Vagina (tissue), 2 donors: Measurements from ENCODE around the gene LCOR. TPM values are rescaled to one million over a fixed set of nuclear protein-coding genes. Genes with fewer than 3 reads are reported as not detected.

ENCODE experiments used
- DNase-seq, 2 donors: peaks; one replicate each; pipeline ENCODE4 v3.0.0-alpha.2; 2017; ENCODE audit errors: extremely low spot score in 2 of 2
- H3K27ac ChIP-seq: fragments of 200-600 bp; sonication (generic); one replicate; pipeline ENCODE4 v1.5.1; 2019
- H3K27me3 ChIP-seq: fragments of 200-600 bp; sonication (generic); one replicate; pipeline ENCODE4 v1.5.1; 2019
- H3K36me3 ChIP-seq, 2 donors: fragments of 200-600 bp; sonication (generic); one replicate each; pipeline ENCODE4 v1.5.1; 2017 to 2019
- H3K4me1 ChIP-seq: fragments of 200-600 bp; sonication (generic); one replicate; pipeline ENCODE4 v1.5.1; 2019
- H3K4me3 ChIP-seq, 2 donors: fragments of 200-600 bp; sonication (generic); 1 replicate in 1 of 2; 2 replicates in 1 of 2; pipeline ENCODE4 v1.5.1; 2016 to 2019
- H3K9me3 ChIP-seq: fragments of 200-600 bp; sonication (generic); one replicate; pipeline ENCODE4 v1.5.1; 2019
- POLR2A ChIP-seq, 2 donors: fragments of 450-650 bp; IDR thresholded peaks; one replicate each; pipeline ENCODE4 v1.6.1; 2017; ENCODE audit warnings: antibody characterized with exemption in 2 of 2, mild to moderate bottlenecking in 2 of 2, moderate library complexity in 2 of 2
- POLR2AphosphoS5 ChIP-seq, 2 donors: sonication (generic); formaldehyde crosslinking; IDR thresholded peaks; one replicate each; pipeline ENCODE4 v1.9.0; 2017; ENCODE audit warnings: antibody characterized with exemption in 2 of 2, mild to moderate bottlenecking in 2 of 2, low read depth in 1 of 2; ENCODE audit not compliant: insufficient read depth in 1 of 2
- intact Hi-C: fragments of 100-400 bp; cut with DNase I; formaldehyde crosslinking; loops from one replicate; pipeline ENCODE4 v1.15.1; 2023
- total RNA-seq: library from RNA; depleted of rRNA; stranded (reverse); fragments of >200 nt; gene quantifications from one replicate; pipeline ENCODE4 v1.2.3, GENCODE V29; 2016
- TF ChIP-seq, protein P1 (sequence below), 3 experiments: fragments of 450-650 bp in 2 of 3; fragments of 200-600 bp in 1 of 3; sonication (generic) in 1 of 3; IDR thresholded peaks; one replicate each; pipeline ENCODE4 v1.5.1; 2017 to 2019; ENCODE audit warnings: antibody characterized with exemption in 3 of 3, mild to moderate bottlenecking in 2 of 3, moderate library complexity in 2 of 3

Gene LCOR
- total RNA-seq, 1 donor from 2014 or later = 85.2 TPM

DNA sequence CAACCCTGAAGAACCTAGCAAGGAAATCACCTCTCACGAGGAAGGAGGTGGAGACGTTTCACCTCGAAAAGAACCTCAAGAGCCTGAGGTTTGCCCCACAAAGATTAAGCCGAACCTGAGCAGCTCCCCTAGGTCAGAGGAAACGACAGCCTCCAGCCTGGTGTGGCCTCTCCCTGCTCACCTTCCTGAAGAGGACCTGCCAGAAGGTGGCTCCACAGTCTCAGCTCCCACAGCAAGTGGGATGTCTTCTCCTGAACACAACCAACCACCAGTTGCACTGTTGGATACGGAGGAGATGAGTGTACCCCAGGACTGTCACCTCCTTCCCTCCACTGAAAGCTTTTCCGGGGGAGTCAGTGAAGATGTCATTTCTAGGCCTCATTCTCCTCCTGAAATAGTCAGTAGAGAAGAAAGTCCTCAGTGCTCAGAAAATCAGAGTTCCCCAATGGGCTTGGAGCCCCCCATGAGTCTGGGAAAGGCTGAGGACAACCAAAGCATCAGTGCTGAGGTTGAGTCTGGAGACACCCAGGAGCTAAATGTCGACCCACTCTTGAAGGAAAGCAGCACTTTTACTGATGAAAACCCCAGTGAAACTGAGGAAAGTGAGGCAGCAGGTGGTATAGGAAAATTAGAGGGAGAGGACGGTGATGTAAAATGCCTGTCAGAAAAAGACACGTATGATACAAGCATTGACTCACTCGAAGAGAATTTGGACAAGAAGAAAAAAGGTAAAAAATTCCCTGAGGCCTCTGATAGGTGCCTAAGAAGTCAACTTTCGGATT, 150.2 kb downstream of the LCOR start:
- Histone ChIP-seq H3K27ac (no peak overlapping the region), H3K9me3 (no peaks in the 10 kb centered on the region), H3K36me3 (peaks cover 0 to 15% of the 10 kb centered on the region in 2 donors), H3K27me3 (no peaks in the 10 kb centered on the region), H3K4me3 (no peak overlapping the region), H3K4me1 (no peaks in the 10 kb centered on the region)
- intact Hi-C loops = no loop called here
- no peak for TF ChIP-seq POLR2A (IDR thresholded peaks at IDR 0.05)
- TF ChIP-seq, protein P1, sequence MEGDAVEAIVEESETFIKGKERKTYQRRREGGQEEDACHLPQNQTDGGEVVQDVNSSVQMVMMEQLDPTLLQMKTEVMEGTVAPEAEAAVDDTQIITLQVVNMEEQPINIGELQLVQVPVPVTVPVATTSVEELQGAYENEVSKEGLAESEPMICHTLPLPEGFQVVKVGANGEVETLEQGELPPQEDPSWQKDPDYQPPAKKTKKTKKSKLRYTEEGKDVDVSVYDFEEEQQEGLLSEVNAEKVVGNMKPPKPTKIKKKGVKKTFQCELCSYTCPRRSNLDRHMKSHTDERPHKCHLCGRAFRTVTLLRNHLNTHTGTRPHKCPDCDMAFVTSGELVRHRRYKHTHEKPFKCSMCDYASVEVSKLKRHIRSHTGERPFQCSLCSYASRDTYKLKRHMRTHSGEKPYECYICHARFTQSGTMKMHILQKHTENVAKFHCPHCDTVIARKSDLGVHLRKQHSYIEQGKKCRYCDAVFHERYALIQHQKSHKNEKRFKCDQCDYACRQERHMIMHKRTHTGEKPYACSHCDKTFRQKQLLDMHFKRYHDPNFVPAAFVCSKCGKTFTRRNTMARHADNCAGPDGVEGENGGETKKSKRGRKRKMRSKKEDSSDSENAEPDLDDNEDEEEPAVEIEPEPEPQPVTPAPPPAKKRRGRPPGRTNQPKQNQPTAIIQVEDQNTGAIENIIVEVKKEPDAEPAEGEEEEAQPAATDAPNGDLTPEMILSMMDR (IDR thresholded peaks at IDR 0.05) = no peak
- DNase-seq = no peak

DNA sequence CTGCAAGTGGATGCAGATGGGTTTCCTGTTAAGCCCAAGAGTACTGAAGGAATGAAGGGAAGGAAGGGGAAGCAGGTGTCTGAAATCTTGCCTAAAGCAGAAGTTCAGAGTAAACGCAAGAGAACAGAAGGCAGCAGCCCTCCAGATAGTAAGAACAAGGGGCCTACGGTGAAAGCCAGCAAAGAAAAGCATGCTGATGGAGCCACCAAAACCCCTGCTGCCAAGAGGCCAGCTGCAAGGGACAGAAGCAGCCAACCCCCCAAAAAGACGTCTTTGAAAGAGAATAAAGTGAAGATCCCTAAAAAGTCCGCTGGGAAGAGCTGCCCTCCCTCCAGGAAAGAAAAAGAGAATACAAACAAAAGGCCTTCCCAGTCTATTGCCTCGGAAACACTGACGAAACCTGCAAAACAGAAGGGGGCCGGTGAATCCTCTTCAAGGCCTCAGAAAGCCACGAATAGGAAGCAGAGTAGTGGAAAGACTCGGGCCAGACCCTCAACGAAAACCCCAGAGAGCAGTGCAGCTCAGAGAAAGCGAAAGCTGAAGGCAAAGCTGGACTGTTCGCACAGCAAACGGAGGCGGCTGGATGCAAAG, 152.5 kb downstream of the LCOR start:
- Histone ChIP-seq H3K36me3 (peaks cover 0 to 15% of the 10 kb centered on the region in 2 donors), H3K4me3 (no peak overlapping the region), H3K27me3 (no peaks in the 10 kb centered on the region), H3K9me3 (no peaks in the 10 kb centered on the region), H3K4me1 (peaks cover 8% of the 10 kb centered on the region), H3K27ac (no peak overlapping the region)
- no peak for DNase-seq
- intact Hi-C loops = no loop called here
- TF ChIP-seq, protein P1 (IDR thresholded peaks at IDR 0.05) = no peak
- TF ChIP-seq POLR2AphosphoS5 (IDR thresholded peaks at IDR 0.05; ENCODE audit: insufficient read depth in 1 of 2, low read depth in 1 of 2) (no peak), POLR2A (IDR thresholded peaks at IDR 0.05) (no peak)

DNA sequence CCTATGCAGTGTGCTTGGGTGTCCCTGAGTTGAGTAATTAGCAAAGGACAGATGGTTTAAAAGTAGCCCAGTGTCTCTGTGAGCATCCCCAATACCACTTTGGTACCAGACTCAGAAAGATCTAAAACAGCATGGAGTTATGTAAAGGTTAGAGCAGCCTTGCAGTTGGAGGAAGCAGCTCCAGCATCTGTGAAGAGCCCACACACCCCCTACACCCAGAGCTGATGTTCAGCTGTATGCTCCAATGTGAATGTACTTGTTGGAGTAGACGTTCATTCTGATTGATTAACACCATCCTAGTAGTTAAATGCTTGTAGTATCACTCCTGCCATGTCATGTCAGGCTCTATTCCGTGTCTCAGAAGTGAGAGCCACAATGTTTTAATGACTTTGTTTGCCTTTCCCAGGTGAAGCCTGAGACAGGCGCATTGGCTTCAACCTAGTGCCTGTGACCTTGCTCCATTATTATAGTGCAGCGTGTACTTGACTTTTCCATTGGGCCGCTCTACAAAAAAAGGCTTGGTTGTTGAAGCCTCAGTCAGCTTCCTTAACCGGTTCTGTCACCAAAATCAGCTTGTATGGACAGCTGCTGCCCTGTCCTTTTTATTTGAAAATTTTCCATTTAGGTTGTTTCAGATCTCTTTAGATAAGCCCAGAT, 154.2 kb downstream of the LCOR start:
- TF ChIP-seq POLR2AphosphoS5 (IDR thresholded peaks at IDR 0.05; ENCODE audit: insufficient read depth in 1 of 2, low read depth in 1 of 2) (no peak), POLR2A (IDR thresholded peaks at IDR 0.05) (no peak)
- TF ChIP-seq, protein P1 (IDR thresholded peaks at IDR 0.05) = no peak
- H3K27me3 ChIP-seq = no peaks in the 10 kb centered on the region

DNA sequence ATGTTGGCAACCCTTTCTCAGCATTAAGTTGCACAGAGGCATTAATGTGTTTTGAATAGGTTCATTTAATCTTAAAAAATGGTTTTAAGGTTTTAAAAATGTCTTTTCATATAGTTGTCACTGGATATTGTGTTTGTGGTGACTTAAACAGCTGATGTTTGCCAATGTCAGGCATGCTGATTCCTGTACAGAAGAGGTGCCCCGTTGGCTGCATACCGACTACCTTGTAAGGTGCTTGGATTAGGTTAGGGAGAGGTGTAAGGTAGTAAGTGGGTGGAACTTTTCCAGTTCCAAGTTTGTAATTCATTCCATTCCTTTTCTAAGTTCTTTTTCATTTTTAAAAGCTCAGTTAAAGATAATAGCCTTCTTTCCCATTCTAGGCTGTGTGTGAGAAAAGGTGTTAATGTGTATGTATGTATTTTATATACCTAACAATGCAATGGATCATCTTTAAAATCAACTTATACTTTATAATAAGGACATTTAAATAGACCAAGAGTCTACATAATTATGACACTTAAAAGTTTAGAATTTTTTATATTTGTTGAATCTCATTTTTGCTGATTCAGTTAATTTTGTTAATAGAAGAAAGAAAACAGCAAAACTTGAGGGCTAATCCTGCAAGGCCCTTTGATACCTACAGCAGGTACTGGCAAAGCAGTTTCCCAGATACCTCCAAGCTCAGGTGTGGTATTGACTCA, 155.2 kb downstream of the LCOR start:
- no peaks in the 10 kb centered on the region for H3K27me3 ChIP-seq
- intact Hi-C loops = no loop called here
- H3K36me3 ChIP-seq = no peaks in the 10 kb centered on the region
- H3K4me1 ChIP-seq = peaks cover 8% of the 10 kb centered on the region
- DNase-seq = no peak
- H3K9me3 ChIP-seq = no peaks in the 10 kb centered on the region
- no peak overlapping the region for H3K4me3 ChIP-seq
- TF ChIP-seq POLR2AphosphoS5 (IDR thresholded peaks at IDR 0.05; ENCODE audit: insufficient read depth in 1 of 2, low read depth in 1 of 2) (no peak), POLR2A (IDR thresholded peaks at IDR 0.05) (no peak)
- TF ChIP-seq, protein P1 (IDR thresholded peaks at IDR 0.05) = no peak
- H3K27ac ChIP-seq = no peak overlapping the region

More for the DNA sequence above, 154.2 kb downstream of the LCOR start:
- no peak for DNase-seq
- intact Hi-C loops = no loop called here
- Histone ChIP-seq H3K36me3 (peaks cover 0 to 8% of the 10 kb centered on the region in 2 donors), H3K4me3 (no peak overlapping the region), H3K4me1 (peaks cover 8% of the 10 kb centered on the region), H3K9me3 (no peaks in the 10 kb centered on the region), H3K27ac (no peak overlapping the region)
